HepG2 (cell line): Measurements from ENCODE around the gene BAIAP3. TPM values are rescaled to one million over a fixed set of nuclear protein-coding genes. Genes with fewer than 3 reads are reported as not detected.

Experiments
- CEBPB ChIP-seq: IDR thresholded peaks from 2 replicates; pipeline ENCODE4 v1.6.1; 2011; ENCODE audit warnings: low read depth, low read length, improper control_type of control experiment, borderline replicate concordance
- CEBPG ChIP-seq: IDR thresholded peaks from 2 replicates; pipeline ENCODE4 v1.6.1; 2016
- GABPA ChIP-seq, 2 experiments: IDR thresholded peaks; 2 replicates each; pipeline ENCODE4 v1.6.1; 2011 to 2016; ENCODE audit warnings: low read depth in 2 of 2, low read length in 1 of 2, missing biosample characterization in 1 of 2, missing genetic modification characterization in 1 of 2
- HMGXB4 ChIP-seq, 2 experiments: sonication (generic) in 1 of 2; formaldehyde crosslinking in 1 of 2; IDR thresholded peaks; 2 replicates each; pipeline versions ENCODE4 v1.4.0 to v1.6.1; 2018 to 2020; ENCODE audit warnings: missing genetic modification reagents in 2 of 2, borderline replicate concordance in 1 of 2, low read depth in 1 of 2, mild to moderate bottlenecking in 1 of 2, missing biosample characterization in 1 of 2
- KDM2A ChIP-seq: sonication (generic); formaldehyde crosslinking; IDR thresholded peaks from 2 replicates; pipeline ENCODE4 v1.4.0; 2020; ENCODE audit warnings: low read depth, missing genetic modification reagents, borderline replicate concordance
- NFATC3 ChIP-seq: sonication (generic); formaldehyde crosslinking; IDR thresholded peaks from 2 replicates; pipeline ENCODE4 v1.5.1; 2020; ENCODE audit warnings: mild to moderate bottlenecking, missing genetic modification reagents
- PHF21A ChIP-seq: sonication (generic); formaldehyde crosslinking; IDR thresholded peaks from 2 replicates; pipeline ENCODE4 v1.5.0; 2020; ENCODE audit warnings: mild to moderate bottlenecking, missing genetic modification reagents
- PHF8 ChIP-seq: sonication (generic); formaldehyde crosslinking; IDR thresholded peaks from 2 replicates; pipeline ENCODE4 v1.5.0; 2020; ENCODE audit warnings: missing genetic modification reagents
- RARA ChIP-seq: IDR thresholded peaks from 2 replicates; pipeline ENCODE4 v1.6.1; 2016; ENCODE audit warnings: missing genetic modification reagents, missing compliant biosample characterization
- SAP130 ChIP-seq: IDR thresholded peaks from 2 replicates; pipeline ENCODE4 v1.6.1; 2016; ENCODE audit warnings: low read depth
- THAP11 ChIP-seq: IDR thresholded peaks from 2 replicates; pipeline ENCODE4 v1.6.1; 2016; ENCODE audit warnings: missing biosample characterization, missing genetic modification reagents
- ZFP36L1 ChIP-seq: sonication (generic); formaldehyde crosslinking; IDR thresholded peaks from 2 replicates; pipeline ENCODE4 v1.8.0; 2022; ENCODE audit warnings: mild to moderate bottlenecking, missing genetic modification reagents, moderate library complexity
- ZNF335 ChIP-seq: sonication (generic); formaldehyde crosslinking; IDR thresholded peaks from 2 replicates; pipeline ENCODE4 v1.4.0; 2020; ENCODE audit warnings: missing genetic modification reagents
- ZNF687 ChIP-seq: sonication (generic); formaldehyde crosslinking; IDR thresholded peaks from 2 replicates; pipeline ENCODE4 v1.5.1; 2020; ENCODE audit warnings: mild to moderate bottlenecking, missing genetic modification reagents, moderate library complexity
- polyA plus RNA-seq, 8 experiments: library from polyadenylated mRNA; depleted of rRNA in 3 of 8; stranded (reverse) in 7 of 8; unstranded in 1 of 8; fragments of >200 nt; fragmentation: Illumina TruSeq in 4 of 8; extraction: Trizol in 4 of 8; gene quantifications; 2 replicates each; pipeline versions ENCODE4 v1.2.1 to v1.2.3, GENCODE V29; 2011 to 2016; ENCODE audit warnings: low read depth in 4 of 8, missing spikeins in 1 of 8, mixed read lengths in 1 of 8; ENCODE audit not compliant: insufficient read depth in 1 of 8
- total RNA-seq, 5 experiments: library from RNA; depleted of rRNA; stranded (reverse); fragments of >200 nt; fragmentation: Illumina TruSeq; extraction: Trizol; gene quantifications; 2 replicates each; pipeline ENCODE4 v1.2.3, GENCODE V29; 2016; ENCODE audit warnings: low read depth in 1 of 5
- TF ChIP-seq, protein P1 (sequence below): sonication (generic); formaldehyde crosslinking; IDR thresholded peaks from 2 replicates; pipeline ENCODE4 v1.8.0; 2022; ENCODE audit warnings: low read depth, missing genetic modification reagents
- TF ChIP-seq, protein P2 (sequence below): IDR thresholded peaks from 2 replicates; pipeline ENCODE4 v1.6.1; 2016; ENCODE audit warnings: mild to moderate bottlenecking, missing biosample characterization, missing genetic modification reagents
- TF ChIP-seq, protein P3 (sequence below): sonication (generic); formaldehyde crosslinking; IDR thresholded peaks from 2 replicates; pipeline ENCODE4 v1.8.0; 2022; ENCODE audit warnings: mild to moderate bottlenecking, missing genetic modification reagents, moderate library complexity

Gene BAIAP3
- total and polyA plus RNA-seq, 2 of the 13 experiments (the other 11 are each of a cell fraction or from before 2014, with no cell fraction given) = 3.2 to 5.7 TPM

GRCh38 chr16:1309888-1310831 is 23.3 kb upstream of the BAIAP3 start (continued):
- TF ChIP-seq, protein P1, sequence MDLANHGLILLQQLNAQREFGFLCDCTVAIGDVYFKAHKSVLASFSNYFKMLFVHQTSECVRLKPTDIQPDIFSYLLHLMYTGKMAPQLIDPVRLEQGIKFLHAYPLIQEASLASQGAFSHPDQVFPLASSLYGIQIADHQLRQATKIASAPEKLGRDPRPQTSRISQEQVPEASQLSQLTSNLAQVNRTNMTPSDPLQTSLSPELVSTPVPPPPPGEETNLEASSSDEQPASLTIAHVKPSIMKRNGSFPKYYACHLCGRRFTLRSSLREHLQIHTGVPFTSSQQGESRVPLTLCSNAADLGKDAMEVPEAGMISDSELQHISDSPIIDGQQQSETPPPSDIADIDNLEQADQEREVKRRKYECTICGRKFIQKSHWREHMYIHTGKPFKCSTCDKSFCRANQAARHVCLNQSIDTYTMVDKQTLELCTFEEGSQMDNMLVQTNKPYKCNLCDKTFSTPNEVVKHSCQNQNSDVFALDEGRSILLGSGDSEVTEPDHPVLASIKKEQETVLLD (CRISPR knock-in tag) = 0 out of 2 replicates have a peak, but pooled peaks have one; percentile 42
- TF ChIP-seq NFATC3 (CRISPR knock-in tag) (0 out of 2 replicates have a peak, but pooled peaks have one; percentile 42), PHF21A (0 out of 2 replicates have a peak, but pooled peaks have one; percentile 13), SAP130 (CRISPR knock-in tag) (peak; percentile 15; the same call in 1 of the 2 replicates), CEBPB (peak; percentile 77; the same call in 1 of the 2 replicates), RARA (CRISPR knock-in tag) (peak; percentile 10; the same call in 1 of the 2 replicates), THAP11 (peak; percentile 26; the same call in 1 of the 2 replicates), ZNF335 (CRISPR knock-in tag) (peak; percentile 96), HMGXB4 (CRISPR knock-in tag; IDR thresholded peaks at IDR 0.05; ENCODE audit: borderline replicate concordance in 1 of 2, low read depth in 1 of 2) (0 out of 4 replicates have a peak, but pooled peaks of 1 of the 2 experiments have one; percentile 18), PHF8 (CRISPR knock-in tag) (peak; percentile 39; the same call in 1 of the 2 replicates), KDM2A (CRISPR knock-in tag) (peak; percentile 52; the same call in 1 of the 2 replicates), GABPA (IDR thresholded peaks at IDR 0.05; ENCODE audit: low read depth, low read length) (peak; percentile 29), GABPA (CRISPR knock-in tag; IDR thresholded peaks at IDR 0.05; ENCODE audit: low read depth) (no peak), CEBPG (CRISPR knock-in tag) (peak; percentile 80), ZFP36L1 (CRISPR knock-in tag) (0 out of 2 replicates have a peak, but pooled peaks have one; percentile 56), ZNF687 (CRISPR knock-in tag) (peak; percentile 12; the same call in 1 of the 2 replicates)
- TF ChIP-seq, protein P2, sequence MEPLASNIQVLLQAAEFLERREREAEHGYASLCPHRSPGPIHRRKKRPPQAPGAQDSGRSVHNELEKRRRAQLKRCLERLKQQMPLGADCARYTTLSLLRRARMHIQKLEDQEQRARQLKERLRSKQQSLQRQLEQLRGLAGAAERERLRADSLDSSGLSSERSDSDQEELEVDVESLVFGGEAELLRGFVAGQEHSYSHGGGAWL = 0 out of 2 replicates have a peak, but pooled peaks have one; percentile 39
- TF ChIP-seq, protein P3, sequence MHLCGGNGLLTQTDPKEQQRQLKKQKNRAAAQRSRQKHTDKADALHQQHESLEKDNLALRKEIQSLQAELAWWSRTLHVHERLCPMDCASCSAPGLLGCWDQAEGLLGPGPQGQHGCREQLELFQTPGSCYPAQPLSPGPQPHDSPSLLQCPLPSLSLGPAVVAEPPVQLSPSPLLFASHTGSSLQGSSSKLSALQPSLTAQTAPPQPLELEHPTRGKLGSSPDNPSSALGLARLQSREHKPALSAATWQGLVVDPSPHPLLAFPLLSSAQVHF = no peak
